Measurements from ENCODE around the gene DHX35. TPM values are rescaled to one million over a fixed set of nuclear protein-coding genes. Genes with fewer than 3 reads are reported as not detected.

Gene DHX35
- total and polyA plus RNA-seq, 2 of the 8 experiments (the other 6 are each of a cell fraction or from before 2014, with no cell fraction given): 21.9 to 27.7 TPM

DNA sequence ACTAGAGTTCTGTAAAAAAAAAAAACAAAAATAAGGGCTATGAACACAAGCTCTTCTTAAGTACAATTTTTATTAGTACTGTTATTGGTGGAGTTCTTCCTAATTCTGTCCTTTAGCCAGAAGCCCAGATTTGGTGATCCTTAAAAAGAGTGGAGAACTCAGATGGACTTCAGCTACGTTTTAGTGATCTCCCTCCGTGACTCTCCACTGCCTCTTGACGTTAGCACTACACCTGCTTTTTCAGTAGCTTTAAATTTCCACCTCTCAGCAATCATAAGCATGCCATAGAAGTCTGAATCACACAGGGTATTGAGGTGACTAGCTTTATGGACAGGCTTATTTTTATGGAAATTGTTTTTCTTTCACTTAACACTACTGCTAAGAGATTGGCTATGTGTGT is 17.7 kb downstream of the DHX35 start (continued):
- TF ChIP-seq, protein P1, sequence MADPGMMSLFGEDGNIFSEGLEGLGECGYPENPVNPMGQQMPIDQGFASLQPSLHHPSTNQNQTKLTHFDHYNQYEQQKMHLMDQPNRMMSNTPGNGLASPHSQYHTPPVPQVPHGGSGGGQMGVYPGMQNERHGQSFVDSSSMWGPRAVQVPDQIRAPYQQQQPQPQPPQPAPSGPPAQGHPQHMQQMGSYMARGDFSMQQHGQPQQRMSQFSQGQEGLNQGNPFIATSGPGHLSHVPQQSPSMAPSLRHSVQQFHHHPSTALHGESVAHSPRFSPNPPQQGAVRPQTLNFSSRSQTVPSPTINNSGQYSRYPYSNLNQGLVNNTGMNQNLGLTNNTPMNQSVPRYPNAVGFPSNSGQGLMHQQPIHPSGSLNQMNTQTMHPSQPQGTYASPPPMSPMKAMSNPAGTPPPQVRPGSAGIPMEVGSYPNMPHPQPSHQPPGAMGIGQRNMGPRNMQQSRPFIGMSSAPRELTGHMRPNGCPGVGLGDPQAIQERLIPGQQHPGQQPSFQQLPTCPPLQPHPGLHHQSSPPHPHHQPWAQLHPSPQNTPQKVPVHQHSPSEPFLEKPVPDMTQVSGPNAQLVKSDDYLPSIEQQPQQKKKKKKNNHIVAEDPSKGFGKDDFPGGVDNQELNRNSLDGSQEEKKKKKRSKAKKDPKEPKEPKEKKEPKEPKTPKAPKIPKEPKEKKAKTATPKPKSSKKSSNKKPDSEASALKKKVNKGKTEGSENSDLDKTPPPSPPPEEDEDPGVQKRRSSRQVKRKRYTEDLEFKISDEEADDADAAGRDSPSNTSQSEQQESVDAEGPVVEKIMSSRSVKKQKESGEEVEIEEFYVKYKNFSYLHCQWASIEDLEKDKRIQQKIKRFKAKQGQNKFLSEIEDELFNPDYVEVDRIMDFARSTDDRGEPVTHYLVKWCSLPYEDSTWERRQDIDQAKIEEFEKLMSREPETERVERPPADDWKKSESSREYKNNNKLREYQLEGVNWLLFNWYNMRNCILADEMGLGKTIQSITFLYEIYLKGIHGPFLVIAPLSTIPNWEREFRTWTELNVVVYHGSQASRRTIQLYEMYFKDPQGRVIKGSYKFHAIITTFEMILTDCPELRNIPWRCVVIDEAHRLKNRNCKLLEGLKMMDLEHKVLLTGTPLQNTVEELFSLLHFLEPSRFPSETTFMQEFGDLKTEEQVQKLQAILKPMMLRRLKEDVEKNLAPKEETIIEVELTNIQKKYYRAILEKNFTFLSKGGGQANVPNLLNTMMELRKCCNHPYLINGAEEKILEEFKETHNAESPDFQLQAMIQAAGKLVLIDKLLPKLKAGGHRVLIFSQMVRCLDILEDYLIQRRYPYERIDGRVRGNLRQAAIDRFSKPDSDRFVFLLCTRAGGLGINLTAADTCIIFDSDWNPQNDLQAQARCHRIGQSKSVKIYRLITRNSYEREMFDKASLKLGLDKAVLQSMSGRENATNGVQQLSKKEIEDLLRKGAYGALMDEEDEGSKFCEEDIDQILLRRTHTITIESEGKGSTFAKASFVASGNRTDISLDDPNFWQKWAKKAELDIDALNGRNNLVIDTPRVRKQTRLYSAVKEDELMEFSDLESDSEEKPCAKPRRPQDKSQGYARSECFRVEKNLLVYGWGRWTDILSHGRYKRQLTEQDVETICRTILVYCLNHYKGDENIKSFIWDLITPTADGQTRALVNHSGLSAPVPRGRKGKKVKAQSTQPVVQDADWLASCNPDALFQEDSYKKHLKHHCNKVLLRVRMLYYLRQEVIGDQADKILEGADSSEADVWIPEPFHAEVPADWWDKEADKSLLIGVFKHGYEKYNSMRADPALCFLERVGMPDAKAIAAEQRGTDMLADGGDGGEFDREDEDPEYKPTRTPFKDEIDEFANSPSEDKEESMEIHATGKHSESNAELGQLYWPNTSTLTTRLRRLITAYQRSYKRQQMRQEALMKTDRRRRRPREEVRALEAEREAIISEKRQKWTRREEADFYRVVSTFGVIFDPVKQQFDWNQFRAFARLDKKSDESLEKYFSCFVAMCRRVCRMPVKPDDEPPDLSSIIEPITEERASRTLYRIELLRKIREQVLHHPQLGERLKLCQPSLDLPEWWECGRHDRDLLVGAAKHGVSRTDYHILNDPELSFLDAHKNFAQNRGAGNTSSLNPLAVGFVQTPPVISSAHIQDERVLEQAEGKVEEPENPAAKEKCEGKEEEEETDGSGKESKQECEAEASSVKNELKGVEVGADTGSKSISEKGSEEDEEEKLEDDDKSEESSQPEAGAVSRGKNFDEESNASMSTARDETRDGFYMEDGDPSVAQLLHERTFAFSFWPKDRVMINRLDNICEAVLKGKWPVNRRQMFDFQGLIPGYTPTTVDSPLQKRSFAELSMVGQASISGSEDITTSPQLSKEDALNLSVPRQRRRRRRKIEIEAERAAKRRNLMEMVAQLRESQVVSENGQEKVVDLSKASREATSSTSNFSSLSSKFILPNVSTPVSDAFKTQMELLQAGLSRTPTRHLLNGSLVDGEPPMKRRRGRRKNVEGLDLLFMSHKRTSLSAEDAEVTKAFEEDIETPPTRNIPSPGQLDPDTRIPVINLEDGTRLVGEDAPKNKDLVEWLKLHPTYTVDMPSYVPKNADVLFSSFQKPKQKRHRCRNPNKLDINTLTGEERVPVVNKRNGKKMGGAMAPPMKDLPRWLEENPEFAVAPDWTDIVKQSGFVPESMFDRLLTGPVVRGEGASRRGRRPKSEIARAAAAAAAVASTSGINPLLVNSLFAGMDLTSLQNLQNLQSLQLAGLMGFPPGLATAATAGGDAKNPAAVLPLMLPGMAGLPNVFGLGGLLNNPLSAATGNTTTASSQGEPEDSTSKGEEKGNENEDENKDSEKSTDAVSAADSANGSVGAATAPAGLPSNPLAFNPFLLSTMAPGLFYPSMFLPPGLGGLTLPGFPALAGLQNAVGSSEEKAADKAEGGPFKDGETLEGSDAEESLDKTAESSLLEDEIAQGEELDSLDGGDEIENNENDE (IDR thresholded peaks at IDR 0.05; ENCODE audit: insufficient replicate concordance, low read length): no peak
- TF ChIP-seq POLR2AphosphoS5 (IDR thresholded peaks at IDR 0.05; ENCODE audit: low read depth, low read length): no peak
- TF ChIP-seq BRCA1 (IDR thresholded peaks at IDR 0.05; ENCODE audit: low read depth, low read length): no peak
- no peak for TF ChIP-seq TCF12 (IDR thresholded peaks at IDR 0.05; ENCODE audit: low read depth, low read length)
- TF ChIP-seq BACH1 (IDR thresholded peaks at IDR 0.05; ENCODE audit: low read length): no peak
- TF ChIP-seq SAP30 (IDR thresholded peaks at IDR 0.05; ENCODE audit: insufficient read depth, insufficient replicate concordance, low read length): no peak
- no peak for TF ChIP-seq MAFK (IDR thresholded peaks at IDR 0.05; ENCODE audit: low read depth, low read length)
- no peak for TF ChIP-seq BCL11A (IDR thresholded peaks at IDR 0.05; ENCODE audit: low read depth in 2 of 2, low read length in 2 of 2)
- TF ChIP-seq ASH2L (IDR thresholded peaks at IDR 0.05; ENCODE audit: low read length): no peak
- no peak for TF ChIP-seq CEBPB (IDR thresholded peaks at IDR 0.05; ENCODE audit: low read depth, low read length)
